Measurements from ENCODE around the gene IRF8.
"Not testable (repeated sequence)": the region's sequence is repeated elsewhere in the genome, so short reads cannot be mapped to it uniquely, and the experiment has no call there.

Gene IRF8

GRCh38 chr16:85901773-85902365, 2.9 kb downstream of the IRF8 start:
- no peak for DNase-seq (ENCODE audit: low read depth in 2 of 2)
- no peak overlapping the region for H3K4me3 ChIP-seq (replicated peaks in 1 of 2; ENCODE audit: low read depth in 2 of 2, low read length in 2 of 2)
- no peak for TF ChIP-seq CTCF (IDR thresholded peaks at IDR 0.05; ENCODE audit: low read depth, low read length)

DNA sequence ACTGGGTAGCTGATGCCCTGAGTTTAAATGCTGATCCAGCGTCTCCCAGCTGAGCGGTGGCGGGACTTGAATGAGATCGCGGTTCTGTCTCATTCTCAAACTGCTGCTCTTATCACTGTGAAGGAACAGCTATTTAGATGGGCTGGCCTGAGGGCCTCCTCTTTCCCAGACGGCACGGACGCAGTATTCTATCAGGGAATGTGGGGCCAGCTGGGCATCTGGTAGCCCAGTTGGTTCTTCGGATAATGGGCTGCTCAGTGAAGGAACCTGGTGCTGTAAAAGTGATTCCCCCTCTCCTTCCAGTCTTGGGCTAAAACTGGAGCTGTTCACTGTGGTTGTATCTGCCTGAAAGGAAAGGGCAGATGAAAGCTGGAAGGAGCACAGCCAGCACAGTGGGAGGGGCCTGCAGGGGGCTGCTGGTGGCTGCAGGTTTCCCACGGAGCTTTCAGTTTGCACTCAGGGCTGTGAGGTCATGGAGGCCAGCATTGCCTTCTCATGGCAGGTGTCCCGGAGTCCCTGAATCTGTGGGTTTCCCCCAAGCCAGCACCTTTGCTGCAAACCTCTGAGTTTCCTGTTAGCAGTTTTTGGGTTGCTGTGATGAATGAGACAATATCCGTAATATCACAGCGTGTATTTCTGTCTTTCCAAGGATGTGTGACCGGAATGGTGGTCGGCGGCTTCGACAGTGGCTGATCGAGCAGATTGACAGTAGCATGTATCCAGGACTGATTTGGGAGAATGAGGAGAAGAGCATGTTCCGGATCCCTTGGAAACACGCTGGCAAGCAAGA, 3.6 kb downstream of the IRF8 start:
- no peak for TF ChIP-seq CTCF (IDR thresholded peaks at IDR 0.05; ENCODE audit: low read depth, low read length)
- H3K4me3 ChIP-seq (replicated peaks in 1 of 2; ENCODE audit: low read depth in 2 of 2, low read length in 2 of 2) = no peak overlapping the region
- no peak for DNase-seq (ENCODE audit: low read depth in 2 of 2)

DNA sequence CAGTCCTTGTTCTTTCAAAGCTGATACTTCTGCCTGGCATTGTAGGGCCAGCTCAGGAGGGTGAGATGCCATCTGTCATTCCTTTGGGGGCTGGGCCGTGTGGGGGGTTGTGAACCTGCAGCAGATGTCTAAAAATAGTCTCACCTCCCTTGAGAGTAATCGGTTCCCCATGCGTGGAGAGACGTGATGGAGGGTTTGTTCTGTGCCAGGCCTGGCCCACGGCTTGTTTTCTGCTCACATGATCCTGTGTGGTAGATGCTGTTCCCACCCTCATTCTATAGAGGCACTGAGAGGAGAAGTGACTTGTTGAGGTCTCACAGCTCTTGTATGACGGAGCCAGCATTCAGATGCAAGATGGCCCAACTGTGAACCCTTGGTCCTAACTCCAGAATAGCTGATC, 4.6 kb downstream of the IRF8 start:
- TF ChIP-seq CTCF (IDR thresholded peaks at IDR 0.05; ENCODE audit: low read depth, low read length) = no peak
- no peak for DNase-seq (ENCODE audit: low read depth in 2 of 2)
- no peak overlapping the region for H3K4me3 ChIP-seq (replicated peaks in 1 of 2; ENCODE audit: low read depth in 2 of 2, low read length in 2 of 2)

GRCh38 chr16:85905110-85906095, 6.4 kb downstream of the IRF8 start:
- H3K4me3 ChIP-seq (replicated peaks in 1 of 2; ENCODE audit: low read depth in 2 of 2, low read length in 2 of 2) = no peak overlapping the region
- no peak for DNase-seq (ENCODE audit: low read depth in 2 of 2)
- TF ChIP-seq CTCF (IDR thresholded peaks at IDR 0.05; ENCODE audit: low read depth, low read length) = no peak

GRCh38 chr16:85906349-85906748, 7.4 kb downstream of the IRF8 start:
- no peak overlapping the region for H3K4me3 ChIP-seq (replicated peaks in 1 of 2; ENCODE audit: low read depth in 2 of 2, low read length in 2 of 2)
- TF ChIP-seq CTCF (IDR thresholded peaks at IDR 0.05; ENCODE audit: low read depth, low read length) = no peak
- no peak for DNase-seq (ENCODE audit: low read depth in 2 of 2)

GRCh38 chr16:85907231-85907630, 8.3 kb downstream of the IRF8 start:
- H3K4me3 ChIP-seq (replicated peaks in 1 of 2; ENCODE audit: low read depth in 2 of 2, low read length in 2 of 2); DNase-seq (ENCODE audit: low read depth in 2 of 2): not testable (repeated sequence)

- DNase-seq (ENCODE audit: low read depth in 2 of 2) = no peak
- no peak overlapping the region for H3K4me3 ChIP-seq (replicated peaks in 1 of 2; ENCODE audit: low read depth in 2 of 2, low read length in 2 of 2)
- no peak for TF ChIP-seq CTCF (IDR thresholded peaks at IDR 0.05; ENCODE audit: low read depth, low read length)
These were observed 9.5 kb downstream of the IRF8 start for GRCh38 chr16:85908444-85908843.

Data from cardiac fibroblast (primary cell).